GM12892 (cell line): ENCODE data around the gene ABLIM2.

Experiments used
- POLR2A ChIP-seq: IDR thresholded peaks from 2 replicates; pipeline ENCODE4 v1.6.1; 2011; ENCODE audit warnings: low read depth, low read length, control low read depth
- POLR2AphosphoS5 ChIP-seq: IDR thresholded peaks from 2 replicates; pipeline ENCODE4 v1.6.1; 2011; ENCODE audit warnings: low read depth, low read length, control low read depth

- TF ChIP-seq POLR2AphosphoS5, result no peak
- TF ChIP-seq POLR2A, result no peak
These were observed 35.9 kb downstream of the ABLIM2 start for GRCh38 chr4:8122746-8123145.
